ENCODE measurements around the gene ATPAF2.

The ATPAF2 gene

DNA sequence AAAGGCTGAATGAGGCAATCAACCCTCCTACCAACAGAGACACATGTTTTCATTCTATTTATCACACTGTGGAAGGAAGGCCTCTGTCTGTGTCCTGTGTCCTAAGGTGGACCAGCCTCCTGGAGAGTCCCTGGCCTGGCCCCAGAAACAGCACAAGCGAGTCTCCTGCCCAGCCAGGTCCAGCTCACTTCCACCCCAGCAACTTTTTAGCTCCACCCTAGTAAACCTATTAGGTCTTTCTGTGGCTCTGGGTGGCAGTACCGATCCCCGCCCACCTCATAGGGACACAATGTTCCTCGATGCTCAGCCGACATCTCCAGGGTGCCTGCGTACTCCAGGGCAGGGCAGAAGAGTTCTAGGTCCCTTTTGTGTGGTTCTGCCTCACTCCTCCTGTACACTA lies 55.6 kb downstream of the ATPAF2 start:
- DNase-seq = no peak

- DNase-seq = no peak
Observed at GRCh38 chr17:17982801-17983200, 56.2 kb downstream of the ATPAF2 start.

DNA sequence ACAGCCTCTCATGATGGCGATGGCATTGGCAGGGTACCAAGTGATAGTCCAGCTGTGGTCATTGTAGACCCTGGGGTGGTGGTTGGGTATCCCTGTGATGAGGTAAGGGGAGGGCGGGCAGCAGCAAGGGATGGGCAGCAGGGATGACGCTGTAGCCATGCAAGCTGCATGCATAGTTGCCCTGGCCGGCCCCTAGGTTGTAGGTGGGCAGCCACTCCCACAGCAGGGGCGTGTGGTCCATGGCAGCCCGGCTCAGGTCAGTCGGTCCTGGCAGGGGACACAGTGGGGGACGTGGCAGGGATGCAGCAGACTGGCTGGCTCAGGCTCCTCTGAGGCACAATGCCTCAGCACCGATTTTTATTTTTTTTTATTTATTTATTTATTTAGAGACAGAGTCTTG lies 57.6 kb downstream of the ATPAF2 start:
- DNase-seq = no peak

DNA sequence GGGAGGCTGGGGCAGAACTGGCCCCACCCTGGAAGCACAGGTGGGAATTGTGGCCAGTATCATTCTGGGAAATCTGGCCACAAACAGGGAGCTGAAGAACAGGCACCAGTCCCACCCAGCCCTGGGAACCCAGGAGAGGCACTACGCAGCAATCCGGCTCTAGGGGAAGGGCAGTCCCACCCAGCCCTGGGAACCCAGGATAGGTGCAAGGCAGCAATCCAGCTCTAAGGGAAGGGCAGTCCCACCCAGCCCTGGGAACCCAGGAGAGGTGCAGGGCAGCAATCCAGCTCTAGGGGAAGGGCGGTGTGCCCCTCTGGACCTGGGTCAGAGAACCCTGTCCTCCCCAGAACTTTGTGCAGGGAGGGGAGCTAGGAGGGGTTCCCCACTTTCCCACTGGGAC lies 59.2 kb downstream of the ATPAF2 start:
- no peak for DNase-seq

DNA sequence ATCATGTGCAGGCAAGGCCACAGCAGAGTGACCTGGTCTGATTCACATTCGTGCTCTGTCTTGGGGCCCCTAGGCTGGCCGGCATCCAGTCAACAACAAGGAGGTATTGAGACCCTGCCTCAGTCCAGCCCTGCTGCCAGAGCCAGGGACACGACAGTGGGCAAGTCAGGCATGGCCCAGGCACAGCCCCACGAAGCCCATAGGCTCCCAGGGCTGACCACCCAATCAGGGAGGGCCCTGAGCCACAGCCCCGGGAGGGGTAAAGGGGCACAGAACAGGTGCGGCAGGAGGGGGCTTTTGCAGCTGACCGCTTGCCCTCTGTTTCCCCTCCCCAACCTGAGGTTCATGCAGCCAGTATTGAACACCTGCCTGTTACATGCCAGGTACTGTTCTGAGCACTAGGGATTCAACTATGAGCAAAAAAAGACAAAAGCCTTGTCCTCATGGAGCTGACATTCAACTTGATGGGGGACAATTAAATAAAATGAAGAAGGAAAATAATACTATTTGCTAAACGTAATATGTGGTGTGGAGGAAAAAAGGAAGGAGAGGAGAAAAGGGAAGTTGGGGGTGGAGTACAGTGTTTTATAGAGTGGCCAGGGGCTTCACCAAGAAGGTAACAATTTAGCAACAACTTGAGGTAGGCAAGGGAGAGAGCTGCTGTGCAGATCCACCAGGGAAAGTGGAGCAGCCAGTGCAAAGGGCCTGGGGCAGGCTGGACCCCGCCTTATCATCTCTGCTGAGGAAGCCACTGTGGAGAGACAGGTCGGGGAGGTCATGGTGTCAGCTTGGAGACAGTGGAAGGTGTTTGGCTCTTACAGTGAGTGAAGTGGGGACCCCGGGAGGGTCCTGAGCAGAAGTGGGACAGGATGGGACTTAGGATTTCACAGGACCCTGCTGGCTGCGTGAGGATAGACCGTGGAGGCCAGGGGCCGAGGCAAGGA lies 60.2 kb downstream of the ATPAF2 start:
- no peak for DNase-seq

DNA sequence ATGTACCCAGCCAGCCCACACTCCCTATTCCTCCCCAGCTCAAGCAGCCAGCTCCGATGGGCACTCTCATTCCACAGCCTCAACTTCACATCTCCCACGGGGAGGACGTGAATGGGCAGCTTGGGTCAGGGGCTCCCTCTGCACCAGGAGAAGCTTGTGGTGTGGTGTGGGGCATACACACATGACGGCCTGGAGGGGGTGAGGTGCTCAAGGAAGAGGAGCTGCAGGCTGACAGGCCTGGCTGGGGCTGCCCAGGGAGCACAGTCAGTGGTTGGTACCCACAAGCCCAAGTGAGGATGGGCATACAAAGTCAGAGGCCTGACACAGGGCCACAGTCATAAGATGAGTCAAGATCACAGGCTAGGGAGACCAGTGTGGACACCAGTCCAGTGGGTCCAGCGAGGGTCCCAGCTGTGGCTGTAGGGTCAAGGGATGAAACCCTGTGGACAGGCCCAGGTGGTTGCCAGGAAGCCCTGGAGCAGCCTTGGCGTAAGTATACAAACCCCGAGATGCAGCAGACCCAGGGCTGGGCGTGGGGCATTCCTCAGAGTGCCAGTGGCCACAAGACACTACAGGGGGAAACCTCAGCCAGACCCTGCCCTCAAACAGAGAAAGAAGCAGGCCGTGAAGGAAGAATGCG lies 61.9 kb downstream of the ATPAF2 start:
- no peak for DNase-seq

- no peak for DNase-seq
Observed at GRCh38 chr17:17975436-17975835, 63.5 kb downstream of the ATPAF2 start.

DNA sequence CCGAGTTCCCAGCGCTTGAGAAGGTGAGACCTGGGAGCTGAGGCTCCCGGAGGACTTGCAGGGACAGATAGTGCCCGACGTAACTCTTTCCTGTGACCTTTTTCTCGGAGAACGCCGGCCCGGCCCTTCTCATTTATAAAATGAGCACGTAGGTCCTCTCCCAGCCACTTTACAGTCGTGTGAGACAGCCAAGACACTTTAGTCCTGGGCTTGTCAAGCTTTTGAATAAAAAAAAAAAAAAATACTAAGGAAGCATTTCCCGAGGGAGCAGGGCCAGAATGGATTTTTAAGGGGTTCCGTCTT lies 66.1 kb downstream of the ATPAF2 start:
- DNase-seq = no peak

- peak; percentile 100 for DNase-seq
Observed at GRCh38 chr17:17972126-17972951, 66.6 kb downstream of the ATPAF2 start, which contains the start of the genes DRC3 and TOM1L2. Gene DRC3 (plus strand): TSS chr17:17972862. CDS start chr17:17977599, 4,737 bp downstream. Gene TOM1L2 (minus strand): TSS chr17:17972400. CDS start chr17:17972313, 87 bp downstream.

DNA sequence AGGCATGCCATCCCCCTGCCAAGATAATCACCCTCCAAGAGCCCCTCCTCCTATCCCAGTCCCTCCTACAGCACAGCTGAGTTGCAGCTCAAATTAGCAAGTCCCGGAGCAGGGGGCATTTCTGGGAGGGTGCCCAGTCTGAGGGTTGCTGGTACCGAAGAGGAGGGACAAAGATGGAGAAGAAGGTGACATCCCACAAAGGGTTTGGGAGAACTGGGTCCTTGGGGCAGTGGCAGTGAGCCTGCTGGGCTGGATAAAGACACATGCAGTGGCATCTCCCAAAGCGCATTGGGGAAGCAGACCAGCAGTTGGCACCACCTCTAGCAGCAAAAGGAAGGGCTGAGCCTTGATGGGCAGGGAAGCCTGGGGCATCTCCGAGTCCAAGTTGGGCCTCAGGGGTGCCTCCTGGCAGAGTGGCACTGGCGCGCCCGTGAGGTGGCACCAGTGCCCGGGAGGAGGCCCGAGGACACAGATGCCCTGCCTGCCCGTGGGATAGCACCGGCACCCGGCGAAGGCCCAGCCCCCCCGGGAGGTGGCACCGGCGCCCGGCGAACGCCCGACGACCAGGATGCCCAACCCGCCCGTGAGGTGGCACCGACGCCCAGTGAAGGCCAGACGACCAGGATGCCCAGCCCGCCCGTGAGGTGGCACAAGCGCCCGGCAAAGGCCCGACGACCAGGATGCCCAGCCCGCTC lies 67.4 kb downstream of the ATPAF2 start:
- DNase-seq = peak; percentile 30

GRCh38 chr17:17970699-17971430 lies 68.1 kb downstream of the ATPAF2 start:
- DNase-seq = no peak
